Body of pancreas (tissue), 4 donors: ENCODE data around the gene HNRNPD. TPM values are rescaled to one million over a fixed set of nuclear protein-coding genes. Genes with fewer than 3 reads are reported as not detected.

Source experiments
- ATAC-seq: fragments of 150-250 bp; one replicate; pipeline ENCODE4 v1.9.1; 2016
- DNase-seq, 4 donors: peaks; one replicate each; pipeline ENCODE4 v3.0.0-alpha.2; 2019
- H3K27ac ChIP-seq, 4 donors: fragments of 200-600 bp; sonication (generic); 1 replicate in 3 of 4; 2 replicates in 1 of 4; pipeline versions ENCODE4 v1.5.1 to v1.6.1; 2016 to 2019; ENCODE audit warnings: mild to moderate bottlenecking in 1 of 4, mixed read lengths in 1 of 4, moderate library complexity in 1 of 4
- H3K27me3 ChIP-seq, 2 donors: fragments of 200-600 bp; sonication (generic); one replicate each; pipeline ENCODE4 v1.6.0; 2016; ENCODE audit warnings: mild to moderate bottlenecking in 1 of 2
- H3K36me3 ChIP-seq, 2 donors: fragments of 200-600 bp; sonication (generic); replicated peaks in 1 of 2; 2 replicates each; pipeline ENCODE4 v1.5.1; 2016; ENCODE audit warnings: low read depth in 2 of 2; ENCODE audit not compliant: insufficient read depth in 1 of 2
- H3K4me1 ChIP-seq: fragments of 200-600 bp; sonication (generic); one replicate; pipeline ENCODE4 v1.6.0; 2016
- H3K4me3 ChIP-seq, 2 donors: fragments of 200-600 bp; sonication (generic); 1 replicate in 1 of 2; 2 replicates in 1 of 2; pipeline ENCODE4 v1.5.1; 2016 to 2019
- H3K9me3 ChIP-seq, 3 donors: fragments of 200-600 bp; sonication (generic); 1 replicate in 2 of 3; 2 replicates in 1 of 3; pipeline ENCODE4 v1.5.1; 2016
- POLR2A ChIP-seq, 3 donors: fragments of 450-650 bp; IDR thresholded peaks; one replicate each; pipeline ENCODE4 v1.6.1; 2016; ENCODE audit warnings: antibody characterized with exemption in 3 of 3, mild to moderate bottlenecking in 2 of 3
- WGBS, 2 donors: methylation state at CpG; one replicate each; pipeline ENCODE4 v1.1.5; 2017; 5-methylcytosine and 5-hydroxymethylcytosine counted together
- intact Hi-C: fragments of 100-400 bp; cut with DNase I; formaldehyde crosslinking; loops from one replicate; pipeline ENCODE4 v1.15.1; 2023
- total RNA-seq, 2 donors: library from RNA; depleted of rRNA; stranded (reverse); fragments of >200 nt; gene quantifications; one replicate each; pipeline ENCODE4 v1.1.0, GENCODE V29; 2016
- TF ChIP-seq, protein P1 (sequence below), 7 experiments: fragments of 450-650 bp in 4 of 7; fragments of 200-600 bp in 3 of 7; sonication (generic) in 3 of 7; IDR thresholded peaks; one replicate each; pipeline ENCODE4 v1.5.1; 2016 to 2019; ENCODE audit warnings: antibody characterized with exemption in 7 of 7

The HNRNPD gene
- total RNA-seq, 2 donors from 2014 or later = 97.0 to 104 TPM

DNA sequence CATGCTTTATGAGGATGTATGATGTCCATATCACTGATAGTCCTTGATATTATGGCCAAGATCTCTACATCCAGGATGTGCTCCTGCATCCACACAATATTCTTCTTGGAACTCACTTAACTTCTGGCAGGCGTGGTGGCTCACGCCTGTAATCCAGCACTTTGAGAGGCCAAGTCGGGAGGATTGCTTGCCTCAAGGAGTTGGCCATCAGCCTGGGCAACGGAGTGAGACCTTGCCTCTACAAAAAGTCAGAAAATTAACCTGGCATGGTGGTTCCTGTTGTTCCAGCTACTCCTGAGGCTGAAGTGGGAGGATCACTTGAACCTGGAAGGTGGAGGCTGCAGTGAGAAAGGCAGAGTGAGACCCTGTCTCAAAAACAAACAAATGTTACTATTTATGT lies 2.3 kb upstream of the HNRNPD start:
- WGBS, 2 donors = 86 to 94% methylated on average over 4 of the region's 4 CpGs
- Histone ChIP-seq H3K27ac (no peak overlapping the region), H3K4me1 (peaks cover 15% of the 10 kb centered on the region), H3K27me3 (no peaks in the 10 kb centered on the region), H3K4me3 (no peak overlapping the region), H3K36me3 (no peaks in the 10 kb centered on the region), H3K9me3 (no peaks in the 10 kb centered on the region)
- intact Hi-C loops = no loop called here
- ATAC-seq (no peak), DNase-seq (no peak)
- TF ChIP-seq POLR2A (IDR thresholded peaks at IDR 0.05) = no peak
- TF ChIP-seq, protein P1, sequence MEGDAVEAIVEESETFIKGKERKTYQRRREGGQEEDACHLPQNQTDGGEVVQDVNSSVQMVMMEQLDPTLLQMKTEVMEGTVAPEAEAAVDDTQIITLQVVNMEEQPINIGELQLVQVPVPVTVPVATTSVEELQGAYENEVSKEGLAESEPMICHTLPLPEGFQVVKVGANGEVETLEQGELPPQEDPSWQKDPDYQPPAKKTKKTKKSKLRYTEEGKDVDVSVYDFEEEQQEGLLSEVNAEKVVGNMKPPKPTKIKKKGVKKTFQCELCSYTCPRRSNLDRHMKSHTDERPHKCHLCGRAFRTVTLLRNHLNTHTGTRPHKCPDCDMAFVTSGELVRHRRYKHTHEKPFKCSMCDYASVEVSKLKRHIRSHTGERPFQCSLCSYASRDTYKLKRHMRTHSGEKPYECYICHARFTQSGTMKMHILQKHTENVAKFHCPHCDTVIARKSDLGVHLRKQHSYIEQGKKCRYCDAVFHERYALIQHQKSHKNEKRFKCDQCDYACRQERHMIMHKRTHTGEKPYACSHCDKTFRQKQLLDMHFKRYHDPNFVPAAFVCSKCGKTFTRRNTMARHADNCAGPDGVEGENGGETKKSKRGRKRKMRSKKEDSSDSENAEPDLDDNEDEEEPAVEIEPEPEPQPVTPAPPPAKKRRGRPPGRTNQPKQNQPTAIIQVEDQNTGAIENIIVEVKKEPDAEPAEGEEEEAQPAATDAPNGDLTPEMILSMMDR (IDR thresholded peaks at IDR 0.05) = no peak

DNA sequence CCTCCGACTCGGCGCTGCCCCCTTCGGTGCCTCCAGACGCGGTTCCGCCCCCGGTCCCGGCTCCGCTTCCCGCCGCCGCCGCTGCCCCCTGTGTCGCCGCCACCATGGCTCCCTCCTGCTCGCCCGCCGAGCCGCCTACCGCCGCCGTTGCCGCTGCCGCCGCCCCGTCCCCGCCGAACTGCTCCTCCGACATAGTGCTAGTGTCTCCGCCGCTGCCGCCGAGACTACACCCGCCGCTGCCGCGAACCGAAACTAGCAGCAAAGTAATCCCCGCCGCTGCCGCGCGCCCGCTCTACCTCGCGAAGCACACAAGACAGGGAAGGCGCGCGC lies 340 bp downstream of the HNRNPD start:
- no peak for TF ChIP-seq POLR2A (IDR thresholded peaks at IDR 0.05)
- TF ChIP-seq, protein P1 (IDR thresholded peaks at IDR 0.05) = no peak
- H3K4me3 ChIP-seq = peak overlapping the region; percentile 61 to 99
- no peaks in the 10 kb centered on the region for H3K36me3 ChIP-seq
- DNase-seq (no peak), ATAC-seq (peak; percentile 13)
- WGBS, 2 donors = 0% methylated on average over 19 to 50 of the region's 50 CpGs
- H3K27me3 ChIP-seq = no peaks in the 10 kb centered on the region
- peaks cover 41% of the 10 kb centered on the region for H3K4me1 ChIP-seq
- H3K9me3 ChIP-seq = no peaks in the 10 kb centered on the region
- intact Hi-C loops = no loop called here
- H3K27ac ChIP-seq = peak overlapping the region; percentile 99 to 100 (median 100)

DNA sequence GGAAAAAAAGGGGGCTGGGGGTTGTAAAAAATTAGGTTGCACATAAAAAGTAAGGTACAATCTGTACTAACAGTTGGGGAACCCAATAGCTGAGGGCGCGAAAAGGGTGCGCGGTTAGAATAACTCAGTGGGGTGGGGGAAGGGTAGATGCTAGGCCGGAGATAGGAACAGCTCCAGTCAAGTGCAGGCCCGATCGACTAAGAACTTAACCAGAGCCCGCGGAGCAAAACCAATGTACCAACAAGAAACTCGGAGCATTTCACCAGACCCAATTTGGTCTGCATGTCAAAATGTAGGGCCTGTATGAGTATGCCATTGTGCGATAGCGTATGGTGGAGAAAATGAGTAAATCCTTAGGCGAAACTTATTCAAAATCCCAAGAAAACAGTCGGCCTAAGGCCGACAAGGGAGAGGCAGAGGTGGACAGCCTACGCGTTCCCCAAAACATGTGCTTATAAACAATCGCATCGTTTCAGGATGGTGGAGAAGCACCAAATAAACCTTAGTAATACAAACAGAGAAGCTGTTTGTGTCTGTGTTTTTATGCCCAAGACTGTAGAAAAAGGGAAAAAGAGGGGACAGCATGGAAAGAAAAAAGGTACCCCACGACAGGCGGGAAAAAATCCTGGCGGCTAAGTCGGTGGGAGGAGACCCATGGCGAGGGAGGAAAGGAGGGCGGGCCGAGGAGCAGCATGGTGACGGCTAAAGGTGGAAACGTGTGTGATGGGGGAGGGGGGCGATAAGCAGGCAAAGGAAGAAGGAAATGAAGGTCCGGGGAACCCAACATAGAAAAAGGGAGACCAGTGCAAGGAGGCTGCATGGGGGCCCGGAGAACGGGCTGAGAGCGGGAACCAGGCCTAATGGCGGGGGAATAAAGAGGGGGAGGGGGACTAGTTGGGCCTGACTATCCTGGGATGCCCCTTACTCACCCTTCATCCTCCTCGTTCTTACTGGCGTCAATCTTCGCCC lies 990 bp downstream of the HNRNPD start:
- 1% methylated on average over 36 to 37 of the region's 37 CpGs for WGBS, 2 donors
- ATAC-seq (peak; percentile 52), DNase-seq (peak; percentile 83 to 92 (median 86))
- Histone ChIP-seq H3K4me3 (peak overlapping the region; percentile 61 to 99), H3K4me1 (peaks cover 48% of the 10 kb centered on the region), H3K27ac (peak overlapping the region; percentile 99 to 100 (median 100)), H3K36me3 (no peaks in the 10 kb centered on the region), H3K27me3 (no peaks in the 10 kb centered on the region), H3K9me3 (no peaks in the 10 kb centered on the region)
- TF ChIP-seq, protein P1 (IDR thresholded peaks at IDR 0.05) = peak in 1 of 7 experiments; percentile 3
- no peak for TF ChIP-seq POLR2A (IDR thresholded peaks at IDR 0.05)
- intact Hi-C loops = no loop called here

DNA sequence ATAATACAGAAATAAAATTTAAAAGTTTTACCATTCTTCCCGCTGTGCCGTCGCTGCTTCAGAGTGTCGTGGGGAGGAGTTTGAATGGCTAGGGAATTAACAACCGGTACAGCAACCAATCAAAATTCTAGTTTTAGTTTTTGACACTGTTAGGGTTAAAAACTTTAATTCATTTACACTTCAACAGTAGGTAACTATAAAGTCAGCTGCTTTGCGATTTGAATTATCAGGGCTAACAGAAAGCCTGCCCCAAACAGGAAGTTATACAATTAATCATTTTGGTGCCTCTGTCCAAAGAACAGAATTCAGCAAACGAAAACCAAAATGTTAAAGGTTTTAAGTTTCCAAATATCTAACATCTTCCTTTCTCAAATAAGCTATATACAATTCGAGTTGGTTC lies 2.3 kb downstream of the HNRNPD start:
- no peak for TF ChIP-seq POLR2A (IDR thresholded peaks at IDR 0.05)
- TF ChIP-seq, protein P1 (IDR thresholded peaks at IDR 0.05) = no peak
- peaks cover 61% of the 10 kb centered on the region for H3K4me1 ChIP-seq

More for the DNA sequence above, 2.3 kb downstream of the HNRNPD start:
- peak overlapping the region in 1 of 4 donors; percentile 100 for H3K27ac ChIP-seq
- no peaks in the 10 kb centered on the region for H3K36me3 ChIP-seq
- intact Hi-C loops = no loop called here
- no peak for ATAC-seq
- 1 to 2% methylated on average over 8 of the region's 8 CpGs for WGBS, 2 donors
- H3K9me3 ChIP-seq = no peaks in the 10 kb centered on the region
- DNase-seq = no peak
- peak overlapping the region in 1 of 2 donors; percentile 61 for H3K4me3 ChIP-seq
- H3K27me3 ChIP-seq = no peaks in the 10 kb centered on the region
